SK-N-SH (cell line): Measurements from ENCODE around the gene BTRC. TPM values are rescaled to one million over a fixed set of nuclear protein-coding genes. Genes with fewer than 3 reads are reported as not detected.

Experiments used
- polyA plus RNA-seq, 3 experiments: library from polyadenylated mRNA; depleted of rRNA; stranded (reverse); fragments of >200 nt; gene quantifications; 2 replicates each; pipeline ENCODE4 v1.2.3, GENCODE V29; 2012
- small RNA-seq, 7 experiments: library from RNA; depleted of rRNA; stranded (forward); fragments of <200 nt; gene quantifications; one replicate each; pipeline ENCODE3, GENCODE V24; 2012

Gene BTRC
- polyA plus RNA-seq, 1 of the 3 experiments (the other 2 are of a cell fraction), result 6.5 TPM

Small RNAs within 50 kb of the gene (small RNA-seq; reads per million reads assigned to genes)
- gene MIR3158-1 (0 to 32.7 (median 10.2) reads per million in 7 experiments), gene RNU2-43P (0 to 0.20 (median 0) reads per million in 7 experiments), gene RNU2-59P (6.9 to 515 (median 39.4) reads per million in 7 experiments)

Other genes with a start within 250 kb of the BTRC start
- 0.02 TPM in 1 of 2 replicates, not detected in the other for gene TLX1, start 222.9 kb upstream of the BTRC start, polyA plus RNA-seq (2012; rRNA removed)
- gene LBX1, start 124.7 kb upstream of the BTRC start, polyA plus RNA-seq (2012; rRNA removed), result not detected in 2 replicates
- 22.0 and 27.3 TPM in 2 replicates for gene POLL, start 234.1 kb downstream of the BTRC start, polyA plus RNA-seq (2012; rRNA removed)
- 106 and 121 TPM in 2 replicates for gene DPCD, start 234.2 kb downstream of the BTRC start, polyA plus RNA-seq (2012; rRNA removed)